Activated CD8-positive, alpha-beta memory T cell treated with anti-CD3 and anti-CD28 coated beads for 36 hours (primary cell): ENCODE data around the gene IL32. TPM values are rescaled to one million over a fixed set of nuclear protein-coding genes. Genes with fewer than 3 reads are reported as not detected.
"Not testable (repeated sequence)": the region's sequence is repeated elsewhere in the genome, so short reads cannot be mapped to it uniquely, and the experiment has no call there.

ENCODE experiments used
- CTCF ChIA-PET: fragments of 350-600 bp; sonication (Branson Sonifier 250); formaldehyde crosslinking; loops from one replicate; lab custom pipeline; 2021; ENCODE audit warnings: antibody characterized with exemption; lab: Charles Lee
- POLR2A ChIA-PET: fragments of 350-600 bp; sonication (Branson Sonifier 250); formaldehyde crosslinking; loops from one replicate; lab custom pipeline; 2021; ENCODE audit warnings: antibody characterized with exemption; lab: Charles Lee
- total RNA-seq, 2 experiments: library from RNA; stranded (reverse); gene quantifications; one replicate each; pipeline ENCODE4 v1.2.3, GENCODE V29; 2021

Gene IL32
- total RNA-seq, 2 experiments from 2014 or later, result 1,098 to 1,123 TPM

- ChIA-PET POLR2A (interaction anchor here (0.5 to 2.6 kb wide), 4 partner anchors 9 to 263 kb away, joined by 3 to 6 read pairs (median 4); no protein-coding TSS in a partner anchor), CTCF (interaction anchor here (1.2 to 1.8 kb wide), 5 partner anchors 10 to 91 kb away, joined by 3 to 13 read pairs (median 6); no protein-coding TSS in a partner anchor)
These were observed 26.5 kb upstream of the IL32 start for GRCh38 chr16:3038896-3039295.

- ChIA-PET POLR2A (interaction anchor here (0.6 kb wide), 1 partner anchor 75 kb away, joined by 7 read pairs; no protein-coding TSS in a partner anchor), CTCF (interaction anchor here (0.6 to 6.9 kb wide), 7 partner anchors 8 to 300 kb away, joined by 3 to 30 read pairs (median 4); no protein-coding TSS in a partner anchor)
These were observed 23.1 kb upstream of the IL32 start for GRCh38 chr16:3042376-3042775.

GRCh38 chr16:3044708-3045107 lies 20.7 kb upstream of the IL32 start:
- CTCF ChIA-PET, result interaction anchor here (0.9 to 6.9 kb wide), 3 partner anchors 13 to 80 kb away, joined by 7 to 30 read pairs (median 8); no protein-coding TSS in a partner anchor
- POLR2A ChIA-PET, result interaction anchor here (0.7 to 0.9 kb wide), 2 partner anchors 14 to 17 kb away, joined by 3 to 5 read pairs; no protein-coding TSS in a partner anchor

GRCh38 chr16:3045758-3046640 lies 19.4 kb upstream of the IL32 start, which contains the start of gene MMP25:
TSS of gene MMP25 (plus strand) at chr16:3046561. CDS start at chr16:3046918, 357 bp downstream.
- ChIA-PET CTCF (interaction anchor here (0.7 to 6.9 kb wide), 3 partner anchors 14 to 84 kb away, joined by 3 to 30 read pairs (median 8); no protein-coding TSS in a partner anchor), POLR2A (interaction anchor here (1.2 kb wide), 1 partner anchor 13 kb away, joined by 4 read pairs; no protein-coding TSS in a partner anchor)

- POLR2A ChIA-PET, result interaction anchor here (0.6 to 0.9 kb wide), 2 partner anchors 19 to 22 kb away, joined by 4 to 7 read pairs; partner anchors contain the start of gene IL32
These were observed 18.6 kb upstream of the IL32 start for GRCh38 chr16:3046641-3047386.

GRCh38 chr16:3047387-3047720 lies 18.1 kb upstream of the IL32 start:
- ChIA-PET CTCF (interaction anchor here (0.8 to 3.8 kb wide), 6 partner anchors 10 to 103 kb away, joined by 3 to 35 read pairs (median 4); no protein-coding TSS in a partner anchor), POLR2A (interaction anchor here (0.6 to 0.9 kb wide), 2 partner anchors 18 to 22 kb away, joined by 4 to 7 read pairs; partner anchors contain the start of gene IL32)

More at GRCh38 chr16:3046641-3047386, 18.6 kb upstream of the IL32 start:
- CTCF ChIA-PET, result interaction anchor here (0.8 to 3.8 kb wide), 5 partner anchors 11 to 19 kb away, joined by 4 to 35 read pairs (median 5); no protein-coding TSS in a partner anchor

DNA sequence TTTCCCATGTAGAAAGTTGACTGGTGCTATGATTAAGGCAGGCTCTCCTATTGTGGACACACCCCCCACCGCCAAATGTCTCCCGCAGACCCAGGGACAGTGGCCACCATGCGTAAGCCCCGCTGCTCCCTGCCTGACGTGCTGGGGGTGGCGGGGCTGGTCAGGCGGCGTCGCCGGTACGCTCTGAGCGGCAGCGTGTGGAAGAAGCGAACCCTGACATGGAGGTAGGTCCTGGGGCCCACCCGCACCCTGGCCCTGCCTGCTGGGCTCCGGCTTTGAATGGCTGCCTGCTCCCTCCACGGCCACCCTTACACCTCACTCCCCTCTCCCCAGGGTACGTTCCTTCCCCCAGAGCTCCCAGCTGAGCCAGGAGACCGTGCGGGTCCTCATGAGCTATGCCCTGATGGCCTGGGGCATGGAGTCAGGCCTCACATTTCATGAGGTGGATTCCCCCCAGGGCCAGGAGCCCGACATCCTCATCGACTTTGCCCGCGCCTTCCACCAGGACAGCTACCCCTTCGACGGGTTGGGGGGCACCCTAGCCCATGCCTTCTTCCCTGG lies 15.4 kb upstream of the IL32 start:
- CTCF ChIA-PET, result interaction anchor here (1.0 to 3.8 kb wide), 4 partner anchors 8 to 46 kb away, joined by 4 to 35 read pairs (median 14); no protein-coding TSS in a partner anchor
- POLR2A ChIA-PET, result interaction anchor here (0.6 kb wide), 1 partner anchor 45 kb away, joined by 8 read pairs; no protein-coding TSS in a partner anchor

DNA sequence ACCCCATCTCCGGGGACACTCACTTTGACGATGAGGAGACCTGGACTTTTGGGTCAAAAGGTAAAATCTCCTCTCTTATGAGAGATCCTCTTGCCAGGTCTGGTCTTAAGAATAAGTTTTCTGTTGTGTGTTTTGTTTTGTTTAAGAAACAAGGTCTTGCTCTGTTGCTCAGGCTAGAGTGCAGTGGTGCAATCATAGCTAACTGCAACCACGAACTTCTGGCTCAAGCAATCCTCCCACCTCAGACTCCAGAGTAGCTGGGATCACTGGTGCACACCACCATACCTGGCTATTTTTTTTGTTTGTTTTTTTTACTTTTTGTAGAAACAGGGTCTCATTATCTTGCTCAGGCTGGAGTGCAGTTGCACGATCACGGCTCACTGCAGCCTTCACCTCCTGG lies 15.0 kb upstream of the IL32 start:
- CTCF ChIA-PET, result interaction anchor here (3.1 kb wide), 1 partner anchor 8 kb away, joined by 13 read pairs; no protein-coding TSS in a partner anchor
- POLR2A ChIA-PET, result no interaction called here

- ChIA-PET CTCF (interaction anchor here (0.7 to 3.1 kb wide), 7 partner anchors 7 to 79 kb away, joined by 3 to 13 read pairs (median 4); no protein-coding TSS in a partner anchor), POLR2A (interaction anchor here (0.5 kb wide), 1 partner anchor 1993 kb away, joined by 4 read pairs; no protein-coding TSS in a partner anchor)
These were observed 14.4 kb upstream of the IL32 start for GRCh38 chr16:3051009-3051408.

GRCh38 chr16:3051494-3051893 lies 13.9 kb upstream of the IL32 start:
- CTCF ChIA-PET, result interaction anchor here (0.7 to 2.1 kb wide), 7 partner anchors 13 to 78 kb away, joined by 3 to 8 read pairs (median 4); no protein-coding TSS in a partner anchor
- POLR2A ChIA-PET, result interaction anchor here (0.5 to 0.9 kb wide), 3 partner anchors 13 to 1994 kb away, joined by 3 to 6 read pairs (median 4); partner anchors contain the start of gene IL32

DNA sequence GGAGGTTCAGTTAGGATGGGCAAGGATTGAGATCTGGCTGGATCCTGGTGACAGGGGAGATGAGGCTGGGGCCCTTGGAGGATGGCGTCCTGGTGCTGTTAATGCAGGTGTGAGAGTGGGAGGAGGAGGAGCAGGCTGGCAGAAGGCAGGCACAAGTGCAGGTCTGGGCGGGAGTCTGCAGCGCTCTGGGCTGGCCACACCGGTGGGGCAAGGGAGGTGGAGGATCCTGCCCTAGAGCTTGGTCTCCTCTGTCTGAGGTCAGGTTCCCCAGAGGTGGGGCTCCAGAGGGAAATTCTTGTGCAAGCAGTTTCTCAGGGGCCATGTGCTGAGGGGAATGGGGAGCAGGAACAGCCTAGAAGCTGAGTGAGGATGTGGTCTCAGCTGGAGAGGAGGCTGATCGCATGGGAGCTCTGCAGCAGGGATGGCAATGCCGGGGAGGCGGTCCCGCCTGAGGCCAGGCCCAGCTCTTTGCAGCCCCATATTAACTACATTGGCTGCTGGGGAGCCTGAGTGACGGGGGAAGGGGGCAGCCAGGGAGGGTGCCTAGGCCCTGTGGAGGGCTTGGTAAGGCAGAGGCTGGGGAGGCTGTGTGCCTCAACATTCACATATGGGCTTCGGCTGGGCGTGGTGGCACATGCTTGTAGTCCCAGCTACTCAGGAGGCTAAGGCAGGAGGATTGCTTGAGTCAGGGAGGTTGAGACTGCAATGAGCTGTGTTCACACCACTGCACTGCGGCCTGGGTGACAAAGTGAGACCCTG lies 12.7 kb upstream of the IL32 start:
- POLR2A ChIA-PET, result not testable (repeated sequence)
- CTCF ChIA-PET, result interaction anchor here (2.1 kb wide), 1 partner anchor 21 kb away, joined by 8 read pairs; no protein-coding TSS in a partner anchor

- POLR2A ChIA-PET, CTCF ChIA-PET: not testable (repeated sequence)
These were observed 12.1 kb upstream of the IL32 start for GRCh38 chr16:3053330-3053710.

DNA sequence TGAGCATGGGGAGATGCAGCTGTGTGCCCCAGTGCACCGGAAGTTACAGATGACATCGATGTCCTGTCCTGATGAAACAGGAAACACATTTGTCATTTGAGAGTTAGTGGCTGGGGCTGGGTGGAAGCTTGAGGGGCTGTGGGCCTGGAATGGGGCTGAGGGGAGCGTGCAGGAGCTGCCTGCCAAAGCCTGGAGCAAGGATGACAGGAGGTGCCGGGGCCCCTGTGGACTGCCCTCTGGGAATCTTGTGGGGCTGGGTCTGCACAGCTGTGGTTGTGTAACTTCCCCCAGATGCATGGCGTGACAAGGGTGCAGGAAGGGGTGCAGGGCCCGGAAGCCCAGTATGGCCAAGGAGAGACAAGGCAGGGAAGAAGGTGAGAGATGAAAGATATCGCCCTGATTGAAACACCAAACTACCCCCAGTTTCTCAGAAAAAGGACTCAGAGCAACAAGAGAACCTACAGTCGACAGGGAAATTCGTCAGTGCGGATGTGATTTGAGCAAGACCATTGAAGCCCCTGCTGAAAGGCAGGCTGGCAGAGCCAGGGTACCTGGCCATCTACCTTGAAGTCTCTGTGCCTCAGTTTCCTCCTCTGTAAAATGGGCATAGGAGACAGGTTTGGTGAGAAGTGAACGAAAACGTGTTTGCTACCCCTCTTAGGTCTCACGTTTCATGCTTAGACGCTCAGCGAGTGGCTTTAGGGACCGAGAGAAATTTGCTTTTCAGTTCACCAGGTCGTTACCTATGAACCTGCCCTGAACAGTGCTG lies 10.3 kb upstream of the IL32 start:
- POLR2A ChIA-PET, result no interaction called here
- CTCF ChIA-PET, result interaction anchor here (0.8 to 5.4 kb wide), 4 partner anchors 23 to 79 kb away, joined by 3 to 72 read pairs (median 4); partner anchors contain the start of gene ZNF213

DNA sequence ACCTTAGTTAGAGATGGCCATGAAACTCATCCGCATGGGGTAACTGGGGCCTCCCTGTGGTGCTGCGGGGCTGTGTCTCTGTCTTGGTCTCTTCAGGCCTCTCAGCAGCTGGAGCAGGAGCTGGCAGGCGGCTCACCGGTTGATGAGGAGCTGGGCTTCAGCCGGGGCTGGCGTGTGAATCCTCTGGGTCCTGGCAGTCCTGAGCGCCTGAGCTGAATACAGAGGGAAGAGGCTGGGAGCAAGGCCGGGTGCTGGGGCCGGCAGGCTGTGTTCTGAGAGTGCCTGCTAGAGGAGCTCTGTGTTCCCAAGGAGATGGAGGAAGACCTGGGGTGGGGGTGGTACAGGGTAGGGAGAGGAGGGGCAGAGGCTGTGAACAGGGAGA lies 9.7 kb upstream of the IL32 start:
- CTCF ChIA-PET, result interaction anchor here (0.9 to 5.4 kb wide), 6 partner anchors 25 to 116 kb away, joined by 3 to 72 read pairs (median 4); partner anchors contain the start of gene ZNF213
- POLR2A ChIA-PET, result not testable (repeated sequence)

GRCh38 chr16:3056336-3057180 lies 8.9 kb upstream of the IL32 start:
- ChIA-PET POLR2A (no interaction called here), CTCF (interaction anchor here (0.6 to 5.4 kb wide), 7 partner anchors 19 to 115 kb away, joined by 3 to 72 read pairs (median 3); no protein-coding TSS in a partner anchor)
